ENCODE results near the gene PHACTR3.

Gene PHACTR3

GRCh38 chr20:59652381-59652780 is 48.0 kb downstream of the PHACTR3 start:
- no peak for TF ChIP-seq CTCF (IDR thresholded peaks at IDR 0.05; ENCODE audit: insufficient read depth, low read length, missing control alignments)
- CTCF ChIA-PET, result no interaction called here
- POLR2A ChIA-PET, result no interaction called here
- no peak for DNase-seq (ENCODE audit: low read depth, low spot score)
- no peak overlapping the region for H3K4me3 ChIP-seq (ENCODE audit: low read depth, low read length)

GRCh38 chr20:59656417-59656816 is 52.1 kb downstream of the PHACTR3 start:
- ChIA-PET POLR2A (no interaction called here), CTCF (no interaction called here)
- no peak overlapping the region for H3K4me3 ChIP-seq (ENCODE audit: low read depth, low read length)
- no peak for DNase-seq (ENCODE audit: low read depth, low spot score)
- TF ChIP-seq CTCF (IDR thresholded peaks at IDR 0.05; ENCODE audit: insufficient read depth, low read length, missing control alignments), result no peak

DNA sequence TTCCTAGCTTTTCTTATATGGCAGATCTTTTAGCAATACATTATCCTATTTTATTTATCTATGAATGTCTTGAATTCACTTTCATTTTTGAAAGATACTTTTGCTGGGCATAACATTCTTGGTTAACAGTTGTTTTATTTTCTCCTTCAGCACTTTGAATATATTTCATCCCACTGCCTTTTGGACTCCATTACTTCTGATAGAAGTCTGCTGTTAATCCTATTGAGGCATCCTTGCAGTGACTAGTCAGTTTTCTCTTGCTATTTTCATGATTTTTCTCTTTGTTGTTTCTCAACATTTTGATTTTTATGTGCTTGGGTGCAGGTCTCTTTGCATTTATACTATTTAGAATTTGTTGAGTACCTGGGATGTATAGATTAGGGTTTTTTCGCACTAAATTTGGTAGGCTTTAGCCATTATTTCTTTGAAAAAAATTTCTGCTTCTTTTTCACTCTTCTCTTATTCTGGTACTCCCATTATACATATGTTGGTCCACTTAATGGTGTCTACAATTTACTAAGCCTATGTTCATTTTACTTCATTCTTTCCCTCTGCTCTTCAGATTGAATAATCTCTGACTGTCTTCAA is 53.2 kb downstream of the PHACTR3 start:
- no peak overlapping the region for H3K4me3 ChIP-seq (ENCODE audit: low read depth, low read length)
- ChIA-PET POLR2A (no interaction called here), CTCF (interaction anchor here (1.0 kb wide), 1 partner anchor 87 kb away, joined by 3 read pairs; no protein-coding TSS in a partner anchor)
- no peak for DNase-seq (ENCODE audit: low read depth, low spot score)
- TF ChIP-seq CTCF (IDR thresholded peaks at IDR 0.05; ENCODE audit: insufficient read depth, low read length, missing control alignments), result no peak

DNA sequence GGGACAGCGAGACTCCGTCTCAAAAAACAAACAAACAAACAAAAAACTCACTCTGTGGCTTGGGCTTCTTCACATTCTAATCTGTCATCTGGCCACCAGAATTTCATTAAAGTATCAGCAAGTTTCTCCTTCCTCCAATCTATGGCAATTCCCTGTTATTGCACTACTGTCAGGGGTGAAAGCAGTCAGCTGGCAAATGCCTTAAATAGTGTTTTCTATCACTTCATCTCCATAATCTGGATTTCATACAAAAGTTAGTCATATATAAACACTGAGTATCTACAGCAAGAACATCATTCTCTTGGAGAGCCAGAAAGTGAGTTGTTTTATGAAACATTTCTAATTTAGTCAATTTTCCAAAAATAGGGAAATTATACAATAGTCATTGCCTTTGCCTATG is 56.1 kb downstream of the PHACTR3 start:
- POLR2A ChIA-PET, result no interaction called here
- no peak for TF ChIP-seq CTCF (IDR thresholded peaks at IDR 0.05; ENCODE audit: insufficient read depth, low read length, missing control alignments)
- CTCF ChIA-PET, result no interaction called here
- H3K4me3 ChIP-seq (ENCODE audit: low read depth, low read length), result no peak overlapping the region
- DNase-seq (ENCODE audit: low read depth, low spot score), result no peak

DNA sequence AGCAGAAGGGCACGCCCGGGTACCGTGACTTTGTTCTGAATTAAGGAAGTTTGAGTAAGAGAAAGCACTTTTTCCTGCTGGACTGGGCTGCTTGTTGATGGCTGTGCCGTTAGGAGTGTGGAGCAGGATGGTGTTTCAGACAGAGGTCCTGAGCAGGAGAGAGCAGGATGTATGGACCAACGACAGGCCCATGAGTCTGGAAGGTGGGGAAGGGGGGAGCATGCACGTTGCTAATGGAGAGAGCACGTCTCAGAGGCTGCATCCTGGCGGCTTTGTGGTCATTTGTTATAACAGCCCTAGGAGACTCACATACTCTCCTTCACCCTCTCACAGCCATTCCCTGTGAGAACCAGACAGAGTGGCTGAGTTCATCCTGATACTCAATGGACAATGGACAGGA is 56.8 kb downstream of the PHACTR3 start:
- DNase-seq (ENCODE audit: low read depth, low spot score), result no peak
- no peak overlapping the region for H3K4me3 ChIP-seq (ENCODE audit: low read depth, low read length)
- no peak for TF ChIP-seq CTCF (IDR thresholded peaks at IDR 0.05; ENCODE audit: insufficient read depth, low read length, missing control alignments)
- ChIA-PET POLR2A (no interaction called here), CTCF (no interaction called here)

DNA sequence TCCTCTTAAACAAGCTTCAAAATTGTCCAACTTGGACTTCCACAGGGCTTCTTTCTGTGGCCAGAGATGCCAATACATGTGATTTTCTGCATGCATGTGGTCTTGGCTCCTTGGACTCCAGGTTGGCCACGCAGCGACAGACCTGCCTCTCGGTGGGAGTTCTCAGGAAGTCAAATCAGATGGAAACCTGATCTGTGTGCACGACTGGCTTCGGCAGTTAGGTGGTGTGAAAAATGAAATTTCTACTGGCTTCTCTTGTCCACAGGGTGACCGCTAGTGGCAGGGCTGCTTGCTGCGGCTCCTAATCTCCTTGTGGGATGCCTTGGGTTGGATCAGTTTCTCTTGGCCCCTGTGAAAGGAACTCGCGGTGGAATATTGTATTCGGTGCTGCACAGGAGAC is 57.3 kb downstream of the PHACTR3 start:
- TF ChIP-seq CTCF (IDR thresholded peaks at IDR 0.05; ENCODE audit: insufficient read depth, low read length, missing control alignments), result no peak
- H3K4me3 ChIP-seq (ENCODE audit: low read depth, low read length), result no peak overlapping the region
- ChIA-PET CTCF (no interaction called here), POLR2A (no interaction called here)
- no peak for DNase-seq (ENCODE audit: low read depth, low spot score)
